HG02885 (cell line): ENCODE data around the gene TOMM40.
"Not testable (repeated sequence)": the region's sequence is repeated elsewhere in the genome, so short reads cannot be mapped to it uniquely, and the experiment has no call there.

ENCODE experiments used
- ATAC-seq: cut with Tn5 transposase; IDR thresholded peaks from one replicate; pipeline ENCODE4 v1.9.1; 2021; ENCODE audit warnings: mild to moderate bottlenecking; ENCODE audit not compliant: unreplicated experiment, poor library complexity

The TOMM40 gene

DNA sequence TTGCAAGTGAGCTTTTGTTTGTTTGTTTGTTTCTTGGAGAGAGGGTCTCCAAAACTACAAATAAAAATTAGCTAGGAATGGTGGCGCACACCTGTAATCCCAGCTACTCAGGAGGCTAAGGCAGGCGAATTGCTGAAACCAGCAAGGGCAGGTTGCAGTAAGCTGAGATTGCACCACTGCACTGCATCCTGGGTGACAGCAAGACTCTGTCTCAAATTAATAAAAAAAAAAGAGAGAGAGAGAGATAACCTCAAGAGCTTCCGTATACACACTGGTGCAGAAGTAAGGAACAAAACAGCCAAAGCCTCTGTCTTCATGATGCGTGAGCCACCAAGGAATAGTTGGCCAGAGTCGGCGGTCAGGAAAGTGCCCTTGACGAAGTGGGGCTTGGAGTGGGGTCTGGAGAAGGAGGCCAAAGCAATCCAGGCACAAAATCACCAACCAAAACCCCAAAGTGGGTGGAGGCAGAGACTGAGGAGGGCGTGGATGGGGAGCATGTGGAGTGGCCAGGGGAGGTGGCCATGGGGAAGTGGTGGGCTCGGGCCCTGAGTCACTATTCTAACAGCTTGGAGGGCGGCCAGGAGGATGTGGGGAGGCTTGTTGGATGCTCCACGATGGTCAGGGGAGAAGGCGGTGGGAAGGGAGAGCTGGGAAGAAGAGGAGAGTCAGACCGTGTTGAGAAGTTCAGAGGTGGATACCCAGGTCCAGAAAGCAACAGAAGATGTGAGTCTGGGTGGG lies 21.2 kb upstream of the TOMM40 start:
- no peak for ATAC-seq

DNA sequence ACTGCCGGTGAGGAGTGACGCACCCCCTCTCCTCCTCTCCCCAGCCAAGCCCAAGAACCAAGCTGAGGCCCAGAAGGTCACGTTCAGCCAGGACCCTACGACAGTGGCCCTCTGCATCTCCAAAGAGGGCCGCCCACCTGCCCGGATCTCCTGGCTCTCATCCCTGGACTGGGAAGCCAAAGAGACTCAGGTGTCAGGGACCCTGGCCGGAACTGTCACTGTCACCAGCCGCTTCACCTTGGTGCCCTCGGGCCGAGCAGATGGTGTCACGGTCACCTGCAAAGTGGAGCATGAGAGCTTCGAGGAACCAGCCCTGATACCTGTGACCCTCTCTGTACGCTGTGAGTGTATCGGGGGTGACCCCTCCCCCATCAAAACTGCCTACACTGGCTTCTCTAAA lies 19.2 kb upstream of the TOMM40 start:
- no peak for ATAC-seq

DNA sequence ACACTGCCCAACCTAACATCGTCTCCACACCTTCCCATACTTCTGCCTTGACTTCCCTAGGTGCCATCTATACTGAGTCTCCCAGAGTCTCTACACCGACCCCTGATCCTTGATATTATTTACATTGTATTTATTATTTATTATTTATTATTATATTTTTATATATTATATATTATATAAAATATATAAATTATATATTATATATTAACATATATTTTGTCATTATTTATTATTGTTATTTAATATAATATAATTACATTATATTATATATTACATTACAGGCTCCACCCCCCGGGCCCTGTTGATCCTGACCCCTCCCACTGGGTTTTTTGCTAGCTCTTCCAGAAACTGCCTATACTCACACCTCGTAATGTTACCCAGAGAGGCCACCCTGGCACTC lies 18.4 kb upstream of the TOMM40 start:
- ATAC-seq, result no peak

DNA sequence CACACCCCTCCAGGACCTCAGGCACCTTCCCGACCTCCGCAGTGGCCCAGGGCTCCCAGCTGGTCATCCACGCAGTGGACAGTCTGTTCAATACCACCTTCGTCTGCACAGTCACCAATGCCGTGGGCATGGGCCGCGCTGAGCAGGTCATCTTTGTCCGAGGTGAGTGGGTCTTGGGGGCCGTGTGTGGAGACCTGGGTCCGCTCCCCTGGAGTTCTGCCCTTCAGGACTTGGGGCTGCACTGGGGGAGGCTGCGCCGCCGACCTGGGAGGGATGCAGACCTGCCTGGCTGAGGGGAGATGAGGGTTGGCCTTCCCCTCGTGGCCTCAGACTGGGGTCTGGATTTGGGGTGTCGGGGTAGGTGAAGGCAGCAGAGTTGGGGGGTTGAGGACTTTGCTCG lies 16.7 kb upstream of the TOMM40 start:
- ATAC-seq, result no peak

DNA sequence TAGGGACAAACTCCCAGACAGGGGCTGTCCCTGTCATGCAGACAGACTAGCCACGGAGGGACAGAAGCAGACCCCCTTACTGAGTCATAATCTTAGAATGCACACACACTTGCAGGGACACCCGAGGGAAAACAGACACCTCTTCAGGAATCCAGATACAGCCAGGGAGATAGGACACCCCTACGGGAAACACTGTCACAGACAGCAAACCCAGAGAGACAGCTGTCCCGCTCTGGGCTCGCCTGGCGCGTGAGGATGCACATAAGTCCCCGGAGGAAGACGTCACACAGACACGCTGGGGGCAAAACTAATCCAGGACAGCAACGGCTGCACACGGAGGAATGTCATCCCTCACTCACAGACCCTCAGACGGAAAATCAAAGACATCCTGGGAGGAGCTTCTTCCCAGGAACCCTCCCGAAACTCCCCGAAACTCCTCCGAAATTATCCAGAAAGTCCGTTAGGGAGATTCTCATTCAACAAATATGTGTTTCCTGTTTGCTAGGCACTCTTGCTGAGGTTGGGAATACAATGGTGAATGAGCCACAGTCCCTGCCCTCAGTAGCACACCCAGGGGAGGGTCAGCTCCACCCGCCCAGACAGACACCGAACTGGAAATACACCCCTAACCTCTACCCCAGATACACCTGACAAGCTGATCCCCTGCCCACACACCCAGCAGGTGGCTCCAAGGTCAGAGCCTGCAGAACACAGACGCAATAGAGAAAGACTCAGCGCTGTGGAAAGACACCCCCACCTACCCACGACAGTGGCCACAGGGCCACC lies 15.2 kb upstream of the TOMM40 start:
- no peak for ATAC-seq

DNA sequence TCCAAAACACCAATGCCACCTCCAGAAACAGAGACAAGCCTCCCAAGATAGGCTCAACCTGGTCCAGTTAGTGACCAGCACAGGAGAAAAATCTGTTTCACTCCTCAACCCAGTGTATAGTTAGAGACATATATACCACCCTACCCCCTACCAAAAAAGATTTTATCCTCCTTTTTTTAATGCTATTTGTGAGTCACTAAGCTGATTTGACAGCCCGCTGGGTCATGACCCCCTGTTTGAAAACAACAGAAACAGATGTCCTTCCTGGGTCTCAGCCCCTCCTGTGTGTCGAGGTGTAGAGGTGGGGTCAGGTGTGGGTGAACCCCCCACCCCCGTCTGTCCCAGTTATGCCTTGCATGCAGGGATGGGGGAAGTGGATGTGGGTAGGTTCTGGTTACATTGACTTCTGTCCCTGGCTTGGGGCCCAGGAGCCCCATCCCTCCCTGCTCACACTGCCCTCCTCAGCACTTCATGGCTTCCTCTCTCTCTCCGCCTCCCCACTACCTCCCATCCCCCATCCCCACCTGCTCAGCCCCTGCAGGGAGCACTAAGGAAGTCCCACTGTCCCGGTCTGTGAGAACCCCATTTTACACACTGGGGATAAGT lies 14.0 kb upstream of the TOMM40 start:
- ATAC-seq, result no peak

DNA sequence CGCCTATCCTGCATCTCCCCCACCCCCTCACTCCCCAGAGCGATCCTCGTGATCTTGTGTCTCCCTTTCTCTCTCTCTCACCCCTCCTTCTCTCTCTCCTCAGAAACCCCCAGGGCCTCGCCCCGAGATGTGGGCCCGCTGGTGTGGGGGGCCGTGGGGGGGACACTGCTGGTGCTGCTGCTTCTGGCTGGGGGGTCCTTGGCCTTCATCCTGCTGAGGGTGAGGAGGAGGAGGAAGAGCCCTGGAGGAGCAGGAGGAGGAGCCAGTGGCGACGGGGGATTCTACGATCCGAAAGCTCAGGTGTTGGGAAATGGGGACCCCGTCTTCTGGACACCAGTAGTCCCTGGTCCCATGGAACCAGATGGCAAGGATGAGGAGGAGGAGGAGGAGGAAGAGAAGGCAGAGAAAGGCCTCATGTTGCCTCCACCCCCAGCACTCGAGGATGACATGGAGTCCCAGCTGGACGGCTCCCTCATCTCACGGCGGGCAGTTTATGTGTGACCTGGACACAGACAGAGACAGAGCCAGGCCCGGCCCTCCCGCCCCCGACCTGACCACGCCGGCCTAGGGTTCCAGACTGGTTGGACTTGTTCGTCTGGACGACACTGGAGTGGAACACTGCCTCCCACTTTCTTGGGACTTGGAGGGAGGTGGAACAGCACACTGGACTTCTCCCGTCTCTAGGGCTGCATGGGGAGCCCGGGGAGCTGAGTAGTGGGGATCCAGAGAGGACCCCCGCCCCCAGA lies 12.8 kb upstream of the TOMM40 start:
- no peak for ATAC-seq

DNA sequence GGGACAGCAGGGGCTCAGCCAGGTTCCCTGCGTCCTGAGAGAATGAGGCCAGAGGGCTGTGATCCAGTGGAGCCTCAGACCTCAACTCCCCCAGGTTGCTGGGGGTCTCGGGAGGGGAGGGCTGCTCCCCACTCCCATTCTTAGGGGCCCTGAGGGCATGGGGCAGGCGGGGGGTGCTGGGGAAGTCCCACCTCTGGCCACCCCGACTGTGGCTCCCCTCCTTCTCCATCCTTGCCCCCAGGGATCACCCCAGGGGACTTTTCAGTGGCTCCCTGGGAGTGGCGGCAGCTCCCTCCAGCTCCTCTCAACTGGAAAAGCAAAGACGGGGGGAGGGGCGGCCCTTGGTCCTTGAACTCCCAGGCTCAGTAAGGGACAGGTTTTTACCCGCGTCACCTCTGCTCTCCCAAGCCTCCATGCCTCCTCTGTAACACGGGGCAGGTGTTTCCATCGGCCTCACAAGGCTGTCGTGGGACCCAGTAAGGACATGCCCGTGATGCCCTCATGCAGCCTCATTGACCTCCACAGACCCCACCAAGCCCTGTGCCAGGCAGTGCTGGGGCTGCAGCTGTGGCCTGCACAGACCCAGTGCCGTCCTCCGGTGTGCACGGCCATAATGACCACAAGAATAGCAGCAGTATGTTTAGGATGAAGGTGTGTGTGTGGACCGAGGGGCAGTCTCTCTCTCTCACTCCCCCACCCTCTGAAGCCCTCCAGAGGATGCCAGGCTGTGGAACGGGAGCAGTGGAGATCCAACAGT lies 11.6 kb upstream of the TOMM40 start:
- ATAC-seq, result no peak

DNA sequence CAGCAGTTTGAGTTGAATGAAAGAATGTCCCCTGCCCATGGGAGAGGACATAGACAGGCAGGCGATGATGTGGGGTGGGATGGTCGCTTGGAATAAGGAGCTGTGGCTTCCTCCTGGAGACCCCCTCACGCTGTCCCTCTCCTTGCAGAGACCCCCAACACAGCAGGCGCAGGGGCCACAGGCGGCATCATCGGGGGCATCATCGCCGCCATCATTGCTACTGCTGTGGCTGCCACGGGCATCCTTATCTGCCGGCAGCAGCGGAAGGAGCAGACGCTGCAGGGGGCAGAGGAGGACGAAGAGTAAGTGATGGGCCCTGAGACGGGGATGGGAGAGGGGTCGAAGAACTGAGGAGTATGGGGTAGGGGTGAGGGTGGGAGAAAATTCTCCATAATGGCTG lies 9.0 kb upstream of the TOMM40 start:
- no peak for ATAC-seq

DNA sequence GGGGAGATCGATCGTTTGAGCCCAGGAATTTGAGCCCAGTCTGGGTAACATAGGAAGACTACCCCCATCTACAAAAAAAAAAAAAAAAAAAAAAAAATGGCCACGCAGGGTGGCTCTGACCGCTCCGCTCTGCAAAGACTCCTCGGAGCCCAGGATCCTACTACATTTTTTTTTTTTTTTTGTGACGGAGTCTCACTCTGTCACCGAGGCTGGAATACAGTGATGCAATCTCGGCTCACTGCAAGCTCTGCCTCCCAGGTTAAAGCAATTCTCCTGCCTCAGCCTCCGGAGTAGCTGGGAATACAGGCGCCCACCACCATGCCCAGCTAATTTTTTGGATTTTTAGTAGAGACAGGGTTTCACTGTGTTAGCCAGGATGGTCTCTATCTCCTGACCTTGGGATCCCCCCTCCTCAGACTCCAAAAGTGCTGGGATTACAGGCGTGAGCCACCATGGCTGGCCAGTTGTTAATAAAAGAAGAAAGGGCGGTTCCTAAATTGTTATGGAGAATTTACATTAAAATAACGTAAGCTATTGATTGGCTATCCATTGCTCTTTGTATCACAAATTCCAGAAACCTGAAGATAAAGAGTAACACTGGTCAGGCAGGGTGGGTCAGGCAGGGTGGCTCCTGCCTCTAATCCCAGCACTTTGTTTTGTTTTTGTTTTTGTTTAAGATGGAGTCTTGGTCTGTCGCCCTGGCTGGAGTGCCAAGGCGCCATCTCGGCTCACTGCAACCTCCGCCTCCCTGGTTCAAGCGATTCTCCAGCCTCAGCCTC lies 8.2 kb upstream of the TOMM40 start:
- not testable (repeated sequence) for ATAC-seq

DNA sequence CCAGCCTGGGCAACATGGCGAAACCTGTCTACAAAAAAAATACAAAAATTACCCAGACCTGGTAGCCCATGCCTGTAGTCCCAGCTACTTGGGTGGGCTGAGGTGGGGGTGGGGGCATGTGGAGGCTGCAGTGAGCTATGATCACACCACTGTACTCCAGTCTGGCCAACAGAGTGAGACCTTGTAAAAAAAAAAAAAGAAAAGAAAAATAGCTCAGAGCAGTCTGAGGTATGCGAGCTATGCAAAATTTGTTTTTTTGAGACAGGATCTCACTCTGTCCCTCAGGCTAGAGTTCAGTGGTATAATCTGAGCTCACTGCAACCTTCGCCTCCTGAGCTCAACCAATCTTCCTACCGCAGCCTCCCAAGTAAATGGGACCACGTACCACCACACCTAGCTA lies 7.1 kb upstream of the TOMM40 start:
- no peak for ATAC-seq

DNA sequence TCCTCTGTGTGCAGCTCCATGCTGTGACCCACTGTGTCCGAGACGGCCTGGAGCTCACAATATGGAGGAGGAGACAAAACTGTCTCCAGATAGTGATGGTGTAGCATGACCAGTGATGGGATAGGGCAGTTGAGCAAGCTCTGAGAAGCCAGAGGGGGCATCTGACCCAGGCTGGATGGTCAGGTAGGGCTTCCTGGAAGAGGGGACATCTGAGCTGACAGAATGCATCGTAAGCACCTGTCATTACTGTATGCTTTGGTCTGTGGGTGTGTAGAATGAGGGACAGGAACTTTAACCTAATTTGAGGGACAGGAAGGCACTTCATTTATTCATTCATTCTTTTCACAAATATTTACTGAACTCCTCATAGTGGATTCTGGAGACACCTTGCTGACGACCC lies 6.5 kb upstream of the TOMM40 start:
- ATAC-seq, result no peak

DNA sequence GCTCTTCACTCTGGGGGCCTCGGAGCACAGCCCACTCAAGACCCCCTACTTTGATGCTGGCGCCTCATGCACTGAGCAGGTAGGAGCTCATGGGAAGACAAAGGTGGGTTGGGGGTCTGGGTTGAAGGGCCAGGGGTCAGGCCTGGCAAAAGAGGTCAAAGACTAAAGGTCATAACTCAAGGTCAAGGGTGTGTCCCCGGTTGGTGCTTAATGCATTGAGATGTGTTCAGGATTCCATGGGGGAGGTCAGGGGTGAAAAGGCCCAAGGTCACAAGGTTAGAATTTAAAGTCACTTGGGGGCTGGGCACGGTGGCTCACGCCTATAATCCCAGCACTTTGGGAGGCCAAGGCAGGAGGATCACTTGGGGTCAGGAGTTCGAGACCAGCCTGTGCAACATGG lies 4.9 kb upstream of the TOMM40 start:
- ATAC-seq, result no peak

DNA sequence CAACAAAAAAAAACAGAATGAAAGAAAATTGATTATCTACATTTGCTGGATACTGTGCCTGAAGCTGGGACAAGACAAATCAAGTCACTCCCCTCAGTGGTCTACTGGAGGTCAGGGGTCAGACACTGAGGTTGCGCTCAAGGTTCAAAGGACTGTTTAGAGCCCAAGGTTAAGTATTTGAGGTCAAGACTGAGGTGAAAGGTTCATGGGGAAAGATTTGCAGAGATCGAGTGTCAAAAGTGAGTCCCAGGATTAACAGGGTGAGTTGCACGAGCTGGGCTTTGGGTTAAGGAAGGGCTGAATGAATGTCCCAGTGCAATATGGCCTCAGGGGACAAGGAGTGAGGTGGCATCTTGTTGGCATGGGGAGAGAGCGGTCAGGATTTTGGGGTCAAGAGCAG lies 3.4 kb upstream of the TOMM40 start:
- ATAC-seq, result no peak

DNA sequence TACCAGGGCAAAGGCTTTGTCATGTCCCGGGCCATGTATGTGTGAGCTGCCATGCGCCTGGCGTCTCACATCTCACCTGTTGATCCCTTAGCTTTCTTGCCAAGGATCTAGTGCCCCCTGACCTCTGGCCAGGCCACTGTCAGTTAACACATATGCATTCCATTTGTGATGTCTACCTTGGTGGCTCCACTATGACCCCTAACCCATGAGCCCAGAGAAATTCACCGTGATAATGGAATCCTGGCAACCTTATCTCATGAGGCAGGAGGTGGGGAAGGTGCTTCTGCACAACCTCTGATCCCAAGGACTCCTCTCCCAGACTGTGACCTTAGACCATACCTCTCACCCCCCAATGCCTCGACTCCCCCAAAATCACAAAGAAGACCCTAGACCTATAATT lies 2.7 kb upstream of the TOMM40 start:
- ATAC-seq, result not testable (repeated sequence)

DNA sequence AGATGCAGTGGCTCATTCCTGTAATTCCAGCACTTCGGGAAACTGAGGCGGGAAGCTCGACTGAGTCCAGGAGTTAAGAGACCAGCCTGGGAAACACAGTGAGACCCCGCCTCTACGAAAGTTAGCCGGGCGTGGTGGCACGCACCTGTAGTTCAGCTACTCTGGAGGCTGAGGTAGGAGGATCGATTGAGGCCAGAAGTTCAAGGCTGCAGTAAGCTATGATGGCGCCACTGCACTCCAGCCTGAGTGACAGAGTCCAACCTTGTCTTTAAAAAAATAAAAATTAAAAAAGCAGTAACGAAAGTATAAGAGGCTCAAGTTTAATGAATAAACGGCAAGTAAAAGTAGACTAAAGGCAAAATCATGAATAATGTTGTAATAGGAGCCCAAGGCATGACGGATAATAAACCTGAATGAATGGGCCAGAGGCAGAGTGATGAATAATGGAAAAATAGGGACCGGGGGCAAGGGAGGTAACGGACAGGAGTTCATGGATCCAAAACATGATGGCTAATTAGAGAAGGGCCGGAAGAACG lies 1.2 kb upstream of the TOMM40 start:
- ATAC-seq, result no peak

DNA sequence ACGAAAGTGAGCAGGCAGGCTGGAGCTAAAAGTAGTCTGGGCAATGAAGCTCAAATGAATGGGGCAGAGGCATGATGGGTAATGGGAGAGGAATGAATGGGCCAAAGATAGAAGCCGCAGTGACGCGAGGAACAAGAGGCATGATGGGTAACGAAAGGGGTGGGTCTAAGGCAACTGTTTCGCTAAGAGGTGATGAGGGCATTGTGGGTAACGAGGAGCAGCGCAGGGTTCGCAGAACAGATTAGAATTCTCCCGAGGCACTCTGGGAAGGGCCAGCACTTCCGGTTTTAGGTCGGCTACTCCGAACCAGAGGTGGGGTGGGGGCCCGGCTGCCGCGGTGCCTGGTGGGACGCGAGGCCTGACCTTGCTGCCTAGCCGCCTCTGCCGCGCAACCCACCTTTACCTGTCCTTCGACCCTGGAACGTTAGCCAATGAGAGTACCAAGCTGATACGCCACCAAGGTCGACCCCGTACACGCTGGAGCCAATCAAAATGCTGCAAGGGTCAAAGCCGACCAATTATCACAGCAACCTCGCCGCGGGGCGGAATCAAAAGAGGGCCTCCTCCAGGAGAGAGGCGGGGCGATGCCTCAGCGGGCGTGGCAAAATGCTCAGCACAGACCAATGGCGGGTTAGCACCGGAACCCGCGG lies 563 bp upstream of the TOMM40 start:
- ATAC-seq, result peak; percentile 80

DNA sequence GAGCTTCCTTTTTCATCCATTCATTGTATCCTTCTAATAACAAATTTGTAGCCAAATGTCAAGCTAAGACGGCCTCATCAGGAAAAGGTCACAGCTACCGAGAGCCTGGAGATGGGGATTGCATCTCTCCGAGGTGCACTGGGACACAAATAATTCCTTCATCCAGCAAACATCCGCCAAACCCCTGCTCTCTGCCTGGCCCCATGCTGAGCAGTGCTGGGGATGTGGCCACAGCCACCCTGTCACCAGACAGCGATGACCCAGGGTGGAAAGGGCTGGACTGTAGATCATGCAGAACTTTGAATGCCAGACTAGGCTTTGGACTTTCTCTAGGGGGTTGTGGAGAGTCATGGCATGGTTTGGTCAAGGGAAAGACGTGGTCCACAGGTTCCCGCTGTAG lies 1.9 kb downstream of the TOMM40 start:
- no peak for ATAC-seq
